Measurements from ENCODE around the gene BCL2L1. TPM values are rescaled to one million over a fixed set of nuclear protein-coding genes. Genes with fewer than 3 reads are reported as not detected.
"Not testable (repeated sequence)": the region's sequence is repeated elsewhere in the genome, so short reads cannot be mapped to it uniquely, and the experiment has no call there.

The BCL2L1 gene
- total and polyA plus RNA-seq, 5 donors from 2014 or later, result 15.5 to 38.1 (median 18.5) TPM

DNA sequence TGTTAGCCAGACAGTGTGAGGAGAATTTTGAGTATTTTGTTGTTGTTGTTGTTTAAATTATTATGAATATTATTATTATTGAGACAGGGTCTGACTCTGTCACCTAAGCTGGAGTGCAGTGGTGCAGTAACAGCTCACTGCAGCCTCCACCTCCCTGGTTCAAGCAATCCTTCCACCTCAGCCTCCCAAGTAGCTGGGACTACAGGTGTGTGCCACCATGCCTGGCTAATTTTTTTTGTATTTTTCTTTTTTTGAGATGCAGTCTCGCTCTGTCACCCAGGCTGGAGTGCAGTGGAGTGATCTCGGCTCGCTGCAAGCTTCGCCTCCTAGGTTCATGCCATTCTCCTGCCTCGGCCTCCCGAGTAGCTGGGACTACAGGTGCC is 99.6 kb downstream of the BCL2L1 start:
- not testable (repeated sequence) for H3K4me3 Mint-ChIP-seq; H3K4me3 ChIP-seq (ENCODE audit: low read depth, low read length); H3K27ac ChIP-seq (ENCODE audit: insufficient read depth, low read length, poor library complexity, severe bottlenecking); H3K4me1 Mint-ChIP-seq; H3K27me3 Mint-ChIP-seq; H3K27ac Mint-ChIP-seq; H3K27me3 ChIP-seq (ENCODE audit: control insufficient read depth, insufficient read depth, low read length); ATAC-seq (ENCODE audit: low read depth in 2 of 2); H3K4me1 ChIP-seq (ENCODE audit: control insufficient read depth, insufficient read depth, low read length, poor library complexity, severe bottlenecking); H3K36me3 ChIP-seq (ENCODE audit: control insufficient read depth, insufficient read depth, low read length); DNase-seq; H3K36me3 Mint-ChIP-seq; H3K9me3 ChIP-seq (ENCODE audit: control insufficient read depth in 2 of 2, low read length in 2 of 2); H3K9me3 Mint-ChIP-seq

DNA sequence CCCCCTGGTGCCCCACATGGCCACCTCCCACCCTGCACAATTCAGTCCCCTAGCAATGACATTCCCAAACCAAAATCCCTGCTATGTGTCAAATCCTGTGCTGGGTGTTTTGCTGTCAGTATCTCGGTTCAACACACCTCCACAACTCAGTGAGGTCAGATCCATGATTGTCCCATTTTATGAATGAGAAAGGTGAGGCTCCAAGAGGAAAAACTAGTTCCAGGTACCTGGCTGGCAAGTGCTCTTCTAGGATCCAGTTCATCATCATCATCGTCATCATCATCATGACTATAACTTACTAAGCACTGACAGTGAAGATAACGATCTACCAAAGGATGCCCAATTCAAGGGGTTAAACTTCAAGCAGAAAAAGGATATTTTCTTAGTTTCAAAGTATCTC is 102.4 kb downstream of the BCL2L1 start:
- no peaks in the 10 kb centered on the region for H3K9me3 ChIP-seq (ENCODE audit: control insufficient read depth in 2 of 2, low read length in 2 of 2)
- DNase-seq (no peak), ATAC-seq (ENCODE audit: low read depth in 2 of 2) (no peak)
- Mint-ChIP-seq H3K9me3 (peaks cover 0 to 1% (median 0%) of the 10 kb centered on the region in 7 donors), H3K36me3 (peaks cover 3% of the 10 kb centered on the region), H3K27me3 (peaks cover 13% of the 10 kb centered on the region), H3K4me3 (no peak overlapping the region), H3K27ac (peak overlapping the region in 1 of 3 donors; percentile 48), H3K4me1 (no peaks in the 10 kb centered on the region)
- no peak overlapping the region for H3K27ac ChIP-seq (ENCODE audit: insufficient read depth, low read length, poor library complexity, severe bottlenecking)
- H3K36me3 ChIP-seq (ENCODE audit: control insufficient read depth, insufficient read depth, low read length), result no peaks in the 10 kb centered on the region
- H3K4me3 ChIP-seq (ENCODE audit: low read depth, low read length), result no peak overlapping the region
- no peaks in the 10 kb centered on the region for H3K27me3 ChIP-seq (ENCODE audit: control insufficient read depth, insufficient read depth, low read length)
- no peaks in the 10 kb centered on the region for H3K4me1 ChIP-seq (ENCODE audit: control insufficient read depth, insufficient read depth, low read length, poor library complexity, severe bottlenecking)

DNA sequence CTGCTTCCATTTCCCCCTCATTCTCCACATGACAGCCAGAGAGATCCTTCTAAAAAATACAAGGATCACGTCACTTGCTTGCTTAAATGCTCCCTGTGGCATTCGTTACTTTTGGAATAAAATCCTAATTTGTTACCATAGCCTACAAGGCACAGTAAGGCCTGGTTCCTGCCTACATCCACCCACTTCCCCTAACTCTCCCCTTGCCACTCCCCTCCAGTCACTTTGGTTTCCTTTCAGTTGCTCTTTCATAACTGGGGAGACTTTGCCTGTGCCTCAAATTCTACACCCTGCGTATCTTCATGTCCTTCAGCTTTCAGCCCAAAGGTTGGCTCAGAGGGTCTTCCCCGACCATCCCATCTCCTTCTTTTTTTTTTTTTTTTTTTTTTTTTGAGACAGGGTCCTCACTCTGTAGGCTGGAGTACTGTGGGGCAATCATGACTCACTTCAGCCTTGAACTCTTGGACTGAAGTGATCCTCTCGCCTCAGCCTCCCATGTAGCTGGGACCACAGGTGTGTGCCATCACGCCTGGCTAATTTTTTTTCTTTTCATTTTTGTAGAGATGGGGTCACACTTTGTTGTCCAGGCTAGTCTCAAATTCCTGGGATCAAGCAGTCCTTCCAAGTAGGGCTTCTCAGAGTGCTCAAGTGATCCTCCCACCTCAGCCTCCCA is 105.1 kb downstream of the BCL2L1 start:
- H3K4me3 Mint-ChIP-seq, result no peak overlapping the region
- Histone ChIP-seq H3K9me3 (ENCODE audit: control insufficient read depth in 2 of 2, low read length in 2 of 2) (no peaks in the 10 kb centered on the region), H3K4me3 (ENCODE audit: low read depth, low read length) (no peak overlapping the region), H3K27ac (ENCODE audit: insufficient read depth, low read length, poor library complexity, severe bottlenecking) (no peak overlapping the region), H3K36me3 (ENCODE audit: control insufficient read depth, insufficient read depth, low read length) (no peaks in the 10 kb centered on the region), H3K27me3 (ENCODE audit: control insufficient read depth, insufficient read depth, low read length) (no peaks in the 10 kb centered on the region), H3K4me1 (ENCODE audit: control insufficient read depth, insufficient read depth, low read length, poor library complexity, severe bottlenecking) (no peaks in the 10 kb centered on the region)
- peak overlapping the region in 1 of 3 donors; percentile 79 for H3K27ac Mint-ChIP-seq
- ATAC-seq (ENCODE audit: low read depth in 2 of 2) (no peak), DNase-seq (peak in 1 of 3 donors; percentile 45)
- H3K27me3 Mint-ChIP-seq, result peaks cover 15% of the 10 kb centered on the region
- peaks cover 0 to 1% (median 0%) of the 10 kb centered on the region in 7 donors for H3K9me3 Mint-ChIP-seq
- H3K4me1 Mint-ChIP-seq, result peaks cover 0 to 5% (median 0%) of the 10 kb centered on the region in 4 donors
- H3K36me3 Mint-ChIP-seq, result peaks cover 3% of the 10 kb centered on the region

DNA sequence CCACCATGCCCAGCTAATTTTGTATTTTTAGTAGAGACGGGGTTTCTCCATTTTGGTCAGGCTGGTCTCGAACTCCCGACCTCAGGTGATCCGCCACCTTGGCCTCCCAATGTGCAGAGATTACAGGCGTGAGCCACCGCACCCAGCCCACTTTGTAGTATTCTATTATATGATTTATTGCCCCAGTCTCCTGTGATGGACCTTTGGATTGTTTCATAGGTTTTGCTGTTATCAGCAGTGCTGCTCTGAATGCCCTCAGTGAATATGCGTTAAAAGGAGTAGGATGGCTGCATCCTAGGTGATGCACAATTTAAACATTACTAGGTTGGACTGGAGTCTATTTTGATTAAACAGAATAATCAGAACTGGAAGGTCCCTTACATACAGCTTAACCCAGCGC is 107.3 kb downstream of the BCL2L1 start:
- H3K36me3 Mint-ChIP-seq, result peaks cover 3% of the 10 kb centered on the region
- ATAC-seq (ENCODE audit: low read depth in 2 of 2), result no peak
- no peak overlapping the region for H3K27ac Mint-ChIP-seq

More for the DNA sequence above, 107.3 kb downstream of the BCL2L1 start:
- Histone ChIP-seq H3K36me3 (ENCODE audit: control insufficient read depth, insufficient read depth, low read length) (no peaks in the 10 kb centered on the region), H3K4me3 (ENCODE audit: low read depth, low read length) (no peak overlapping the region), H3K9me3 (ENCODE audit: control insufficient read depth in 2 of 2, low read length in 2 of 2) (no peaks in the 10 kb centered on the region), H3K27ac (ENCODE audit: insufficient read depth, low read length, poor library complexity, severe bottlenecking) (no peak overlapping the region), H3K27me3 (ENCODE audit: control insufficient read depth, insufficient read depth, low read length) (no peaks in the 10 kb centered on the region), H3K4me1 (ENCODE audit: control insufficient read depth, insufficient read depth, low read length, poor library complexity, severe bottlenecking) (no peaks in the 10 kb centered on the region)
- peaks cover 0 to 5% (median 0%) of the 10 kb centered on the region in 4 donors for H3K4me1 Mint-ChIP-seq
- H3K9me3 Mint-ChIP-seq, result no peaks in the 10 kb centered on the region
- no peak for DNase-seq
- H3K27me3 Mint-ChIP-seq, result peaks cover 24% of the 10 kb centered on the region
- no peak overlapping the region for H3K4me3 Mint-ChIP-seq

Other genes with a start within 250 kb of the BCL2L1 start
- gene DEFB124, start 247.7 kb downstream of the BCL2L1 start, total RNA-seq, result not detected
- not detected for gene DEFB124, start 247.7 kb downstream of the BCL2L1 start, polyA plus RNA-seq
- not detected for gene REM1, start 247.6 kb downstream of the BCL2L1 start, total RNA-seq
- gene REM1, start 247.6 kb downstream of the BCL2L1 start, polyA plus RNA-seq, result not detected
- 111 TPM for gene HM13, start 208.4 kb downstream of the BCL2L1 start, total RNA-seq
- 100 to 1,000 TPM; 119 to 142 (median 137) TPM for gene HM13, start 208.4 kb downstream of the BCL2L1 start, polyA plus RNA-seq
- 9.4 TPM for gene ID1, start 117.6 kb downstream of the BCL2L1 start, total RNA-seq
- gene ID1, start 117.6 kb downstream of the BCL2L1 start, polyA plus RNA-seq, result 1 to 10 TPM in 2 of 4 donors, under 1 TPM in 2; 0.71 to 2.6 (median 0.91) TPM
- not detected for gene COX4I2, start 85.0 kb downstream of the BCL2L1 start, total RNA-seq
- gene COX4I2, start 85.0 kb downstream of the BCL2L1 start, polyA plus RNA-seq, result not detected
- gene TPX2, start 16.4 kb upstream of the BCL2L1 start, total RNA-seq, result 5.4 TPM
- gene TPX2, start 16.4 kb upstream of the BCL2L1 start, polyA plus RNA-seq, result 1 to 10 TPM; 3.1 to 6.3 (median 3.8) TPM
- gene MYLK2, start 96.5 kb upstream of the BCL2L1 start, total RNA-seq, result not detected
- gene MYLK2, start 96.5 kb upstream of the BCL2L1 start, polyA plus RNA-seq, result not detected
- gene FOXS1, start 122.7 kb upstream of the BCL2L1 start, total RNA-seq, result not detected
- not detected for gene FOXS1, start 122.7 kb upstream of the BCL2L1 start, polyA plus RNA-seq
- gene DUSP15, start 147.7 kb upstream of the BCL2L1 start, total RNA-seq, result not detected
- gene DUSP15, start 147.7 kb upstream of the BCL2L1 start, polyA plus RNA-seq, result not detected
- not detected for gene TTLL9, start 147.8 kb upstream of the BCL2L1 start, total RNA-seq
- gene TTLL9, start 147.8 kb upstream of the BCL2L1 start, polyA plus RNA-seq, result not detected
- gene PDRG1, start 229.2 kb upstream of the BCL2L1 start, total RNA-seq, result 10.3 TPM
- 10 to 100 TPM; 12.0 to 27.6 (median 20.4) TPM for gene PDRG1, start 229.2 kb upstream of the BCL2L1 start, polyA plus RNA-seq
- gene XKR7, start 245.3 kb upstream of the BCL2L1 start, total RNA-seq, result 0.07 TPM
- not detected for gene XKR7, start 245.3 kb upstream of the BCL2L1 start, polyA plus RNA-seq